Mesendoderm (in vitro differentiated cells): ENCODE results near the gene AMDHD1.

ENCODE experiments used
- DNase-seq: peaks from one replicate; pipeline ENCODE4 v3.0.0; 2013
- H2AK5ac ChIP-seq: 2 replicates; pipeline ENCODE4 v1.6.1; 2013; ENCODE audit warnings: low read length, inconsistent platforms
- H2BK120ac ChIP-seq: 2 replicates; pipeline ENCODE4 v1.6.1; 2013; ENCODE audit warnings: low read depth, mild to moderate bottlenecking, low read length, moderate library complexity, mixed read lengths
- H2BK15ac ChIP-seq: replicated peaks from 2 replicates; pipeline ENCODE4 v1.6.1; 2013; ENCODE audit warnings: low read depth, mild to moderate bottlenecking, moderate library complexity
- H2BK5ac ChIP-seq: 2 replicates; pipeline ENCODE4 v1.6.1; 2013; ENCODE audit warnings: low read length, inconsistent platforms
- H3K18ac ChIP-seq: 2 replicates; pipeline ENCODE4 v1.6.1; 2013; ENCODE audit warnings: mild to moderate bottlenecking, low read length, mixed read lengths
- H3K23ac ChIP-seq: one replicate; pipeline ENCODE4 v1.6.1; 2013; ENCODE audit warnings: low read length
- H3K27ac ChIP-seq: 2 replicates; pipeline ENCODE4 v1.5.1; 2013; ENCODE audit warnings: low read depth, mild to moderate bottlenecking, inconsistent platforms, low read length, moderate library complexity
- H3K27me3 ChIP-seq: 2 replicates; pipeline ENCODE4 v1.6.1; 2013; ENCODE audit warnings: low read length, control low read depth, mild to moderate bottlenecking, inconsistent platforms; ENCODE audit not compliant: insufficient read depth, poor library complexity
- H3K36me3 ChIP-seq: 2 replicates; pipeline ENCODE4 v1.6.1; 2013; ENCODE audit warnings: low read length, inconsistent platforms; ENCODE audit not compliant: control insufficient read depth, insufficient read depth
- H3K4ac ChIP-seq: one replicate; pipeline ENCODE4 v1.6.1; 2013; ENCODE audit warnings: low read depth, mild to moderate bottlenecking, low read length, moderate library complexity
- H3K4me1 ChIP-seq: 2 replicates; pipeline ENCODE4 v1.6.1; 2013; ENCODE audit warnings: low read depth, low read length, inconsistent platforms; ENCODE audit not compliant: control insufficient read depth
- H3K4me2 ChIP-seq: 2 replicates; pipeline ENCODE4 v1.6.1; 2013; ENCODE audit warnings: low read length
- H3K4me3 ChIP-seq: 2 replicates; pipeline ENCODE4 v1.5.1; 2013; ENCODE audit warnings: mild to moderate bottlenecking, low read length
- H3K56ac ChIP-seq: one replicate; pipeline ENCODE4 v1.6.1; 2013; ENCODE audit warnings: low read length
- H3K79me1 ChIP-seq: 2 replicates; pipeline ENCODE4 v1.6.1; 2013; ENCODE audit warnings: low read length, inconsistent platforms
- H3K79me2 ChIP-seq: 2 replicates; pipeline ENCODE4 v1.6.1; 2013; ENCODE audit warnings: mild to moderate bottlenecking, low read length; ENCODE audit not compliant: control insufficient read depth, insufficient read depth
- H3K9ac ChIP-seq: 2 replicates; pipeline ENCODE4 v1.6.1; 2013; ENCODE audit warnings: low read length, inconsistent platforms
- H4K5ac ChIP-seq: one replicate; pipeline ENCODE4 v1.6.1; 2013; ENCODE audit warnings: low read length
- H4K8ac ChIP-seq: one replicate; pipeline ENCODE4 v1.6.1; 2013; ENCODE audit warnings: low read depth, mild to moderate bottlenecking, control low read depth, low read length, moderate library complexity
- WGBS: extraction: QIAGEN DNeasy Blood & Tissue Kit; methylation state at CpG from one replicate; pipeline ENCODE4 v1.1.7; 2013; ENCODE audit warnings: low lambda C conversion rate, missing lambda C conversion rate; ENCODE audit not compliant: insufficient coverage; ENCODE audit errors: extremely low coverage; 5-methylcytosine and 5-hydroxymethylcytosine counted together

Gene AMDHD1

DNA sequence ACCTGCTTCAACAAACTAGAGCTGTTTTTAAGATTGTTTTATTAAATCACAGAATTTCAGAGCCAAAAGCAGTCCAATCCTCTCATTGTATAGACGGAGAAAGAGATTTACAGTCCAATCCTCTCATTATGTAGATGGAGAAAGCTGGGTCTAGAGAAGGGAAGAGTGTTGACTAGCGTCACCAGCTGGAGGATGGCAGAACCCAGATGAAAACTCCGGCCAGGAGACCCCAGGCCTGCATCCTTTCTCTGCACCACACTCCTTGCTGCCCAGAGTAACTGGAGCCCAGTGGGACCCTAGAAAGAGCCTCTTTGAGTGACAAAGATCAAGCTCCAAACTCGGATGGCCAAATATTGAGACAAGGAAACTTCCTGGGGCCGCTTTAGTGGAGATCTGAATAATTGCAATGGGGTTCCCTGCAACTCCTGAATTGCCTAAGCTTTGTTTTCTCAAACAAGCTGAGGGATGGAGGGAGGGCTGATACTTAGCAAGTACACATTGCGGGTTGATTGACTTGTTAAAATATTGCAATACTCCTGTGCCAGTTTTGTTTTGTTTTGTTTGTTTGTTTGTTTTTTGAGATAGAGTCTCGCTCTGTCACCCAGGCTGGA is 12.5 kb downstream of the AMDHD1 start:
- no CpG with 5 or more reads among the region's 7 CpGs for WGBS
- H3K4me2 ChIP-seq, result no peak overlapping the region
- H3K18ac ChIP-seq, result no peak overlapping the region
- no peaks in the 10 kb centered on the region for H3K79me1 ChIP-seq
- H3K4ac ChIP-seq, result no peak overlapping the region
- no peaks in the 10 kb centered on the region for H3K36me3 ChIP-seq
- no peak overlapping the region for H2BK120ac ChIP-seq
- no peak for DNase-seq
- no peaks in the 10 kb centered on the region for H3K4me1 ChIP-seq
- H3K56ac ChIP-seq, result no peak overlapping the region
- H3K9ac ChIP-seq, result no peak overlapping the region
- H4K8ac ChIP-seq, result no peak overlapping the region
- no peak overlapping the region for H2BK15ac ChIP-seq
- no peak overlapping the region for H3K4me3 ChIP-seq
- no peak overlapping the region for H3K23ac ChIP-seq
- H3K27me3 ChIP-seq, result no peaks in the 10 kb centered on the region
- H3K27ac ChIP-seq, result no peak overlapping the region
- H2BK5ac ChIP-seq, result no peak overlapping the region
- no peak overlapping the region for H4K5ac ChIP-seq
- no peak overlapping the region for H2AK5ac ChIP-seq
- no peaks in the 10 kb centered on the region for H3K79me2 ChIP-seq

DNA sequence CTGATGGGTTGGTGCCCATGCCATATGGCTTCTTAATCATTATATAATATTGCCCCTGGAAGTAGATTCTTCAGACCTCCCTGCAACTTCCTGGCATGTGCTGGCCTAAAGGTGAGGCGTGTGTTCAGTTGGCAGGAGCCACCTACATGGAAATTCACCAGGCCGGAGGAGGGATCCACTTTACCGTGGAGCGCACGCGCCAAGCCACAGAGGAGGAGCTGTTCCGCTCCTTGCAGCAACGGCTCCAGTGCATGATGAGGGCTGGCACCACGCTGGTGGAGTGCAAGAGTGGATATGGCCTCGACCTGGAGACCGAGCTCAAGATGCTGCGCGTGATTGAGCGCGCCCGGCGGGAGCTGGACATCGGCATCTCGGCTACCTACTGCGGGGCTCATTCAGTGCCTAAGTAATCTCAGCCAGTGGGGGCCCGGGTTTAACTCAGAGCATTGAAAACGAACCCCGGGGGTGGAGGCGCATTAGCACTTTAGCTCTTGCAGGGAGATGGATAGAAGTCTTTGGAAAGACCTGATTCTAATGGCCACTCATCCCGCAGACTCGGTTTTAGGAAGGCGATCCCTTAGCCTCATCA is 13.5 kb downstream of the AMDHD1 start:
- Histone ChIP-seq H3K9ac (no peak overlapping the region), H3K4me3 (no peak overlapping the region), H3K27me3 (no peaks in the 10 kb centered on the region), H2BK15ac (no peak overlapping the region), H2AK5ac (no peak overlapping the region), H3K27ac (no peak overlapping the region), H2BK5ac (no peak overlapping the region), H4K5ac (no peak overlapping the region), H2BK120ac (no peak overlapping the region), H3K4ac (no peak overlapping the region), H3K79me1 (no peaks in the 10 kb centered on the region), H3K56ac (no peak overlapping the region), H4K8ac (no peak overlapping the region), H3K4me2 (no peak overlapping the region), H3K79me2 (no peaks in the 10 kb centered on the region), H3K18ac (no peak overlapping the region), H3K36me3 (no peaks in the 10 kb centered on the region), H3K4me1 (no peaks in the 10 kb centered on the region), H3K23ac (no peak overlapping the region)
- WGBS, result no CpG with 5 or more reads among the region's 27 CpGs
- DNase-seq, result no peak

DNA sequence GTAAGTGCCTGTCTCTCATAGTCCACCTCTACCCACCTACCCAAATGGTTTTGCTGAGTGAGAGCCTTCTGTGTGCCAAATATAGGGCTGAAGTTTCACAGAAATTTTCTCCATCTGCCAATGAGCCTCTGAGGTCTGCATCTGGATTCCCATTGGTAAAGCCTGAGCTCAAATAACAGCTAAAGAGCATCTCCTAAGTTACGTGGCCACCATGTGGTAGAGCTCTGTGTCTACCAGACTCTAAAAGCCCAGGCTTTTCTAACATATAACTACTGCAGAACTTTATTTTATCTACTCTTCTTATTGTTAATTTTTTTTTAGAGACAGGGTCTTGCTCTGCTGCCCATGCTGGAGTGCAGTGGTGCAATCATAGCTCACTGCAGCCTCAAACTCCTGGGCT is 16.0 kb downstream of the AMDHD1 start:
- WGBS, result no CpG with 5 or more reads among the region's 1 CpG
- Histone ChIP-seq H3K36me3 (no peaks in the 10 kb centered on the region), H4K8ac (no peak overlapping the region)

DNA sequence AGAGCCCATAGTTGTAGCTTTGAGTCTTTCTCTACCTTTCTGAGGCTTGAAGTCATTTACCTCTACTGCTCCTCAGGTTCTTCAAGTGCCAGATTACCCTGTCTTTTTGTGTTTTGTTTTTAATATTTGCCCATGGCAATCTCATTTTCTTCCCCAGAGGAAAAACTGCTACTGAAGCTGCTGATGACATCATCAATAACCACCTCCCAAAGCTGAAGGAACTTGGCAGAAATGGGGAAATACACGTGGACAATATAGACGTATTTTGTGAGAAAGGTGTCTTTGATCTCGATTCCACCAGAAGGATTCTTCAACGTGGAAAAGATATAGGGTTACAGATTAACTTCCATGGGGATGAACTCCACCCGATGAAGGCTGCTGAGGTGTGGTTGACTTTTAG is 17.1 kb downstream of the AMDHD1 start:
- no peaks in the 10 kb centered on the region for H3K79me2 ChIP-seq
- H3K4ac ChIP-seq, result no peak overlapping the region
- no peaks in the 10 kb centered on the region for H3K27me3 ChIP-seq
- H3K4me1 ChIP-seq, result no peaks in the 10 kb centered on the region
- H3K23ac ChIP-seq, result no peak overlapping the region
- no peaks in the 10 kb centered on the region for H3K79me1 ChIP-seq
- H3K36me3 ChIP-seq, result no peaks in the 10 kb centered on the region
- H3K4me3 ChIP-seq, result no peak overlapping the region
- H2BK120ac ChIP-seq, result no peak overlapping the region
- H3K4me2 ChIP-seq, result no peak overlapping the region
- H3K18ac ChIP-seq, result no peak overlapping the region
- WGBS, result no CpG with 5 or more reads among the region's 5 CpGs
- H4K8ac ChIP-seq, result no peak overlapping the region
- no peak for DNase-seq
- no peak overlapping the region for H4K5ac ChIP-seq
- H2BK5ac ChIP-seq, result no peak overlapping the region
- no peak overlapping the region for H2BK15ac ChIP-seq
- no peak overlapping the region for H3K27ac ChIP-seq
- no peak overlapping the region for H3K56ac ChIP-seq
- H3K9ac ChIP-seq, result no peak overlapping the region
- no peak overlapping the region for H2AK5ac ChIP-seq

More for the DNA sequence above, 16.0 kb downstream of the AMDHD1 start:
- Histone ChIP-seq H2BK15ac (no peak overlapping the region), H3K56ac (no peak overlapping the region), H3K27me3 (no peaks in the 10 kb centered on the region), H3K18ac (no peak overlapping the region), H3K79me1 (no peaks in the 10 kb centered on the region), H3K9ac (no peak overlapping the region), H3K79me2 (no peaks in the 10 kb centered on the region), H3K4ac (no peak overlapping the region), H3K23ac (no peak overlapping the region), H3K4me3 (no peak overlapping the region), H3K4me2 (no peak overlapping the region), H3K4me1 (no peaks in the 10 kb centered on the region), H2AK5ac (no peak overlapping the region), H3K27ac (no peak overlapping the region), H4K5ac (no peak overlapping the region), H2BK120ac (no peak overlapping the region), H2BK5ac (no peak overlapping the region)
- peak; percentile 54 for DNase-seq

DNA sequence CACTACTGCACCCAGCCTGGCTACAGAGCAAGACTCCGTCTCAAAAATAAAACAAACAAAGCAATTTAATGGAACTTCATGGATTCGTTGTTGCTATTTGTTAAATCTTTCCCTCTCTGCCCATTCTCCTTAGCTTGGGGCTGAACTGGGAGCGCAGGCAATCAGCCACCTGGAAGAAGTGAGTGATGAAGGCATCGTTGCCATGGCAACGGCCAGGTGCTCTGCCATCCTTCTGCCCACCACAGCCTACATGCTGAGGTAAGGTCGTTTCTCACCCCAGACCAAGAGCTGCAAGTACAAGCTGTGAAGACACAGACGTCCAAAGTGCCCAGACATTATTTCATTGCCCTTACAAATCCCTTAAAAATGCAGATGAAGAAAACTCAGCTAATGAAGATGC is 19.1 kb downstream of the AMDHD1 start:
- no peak overlapping the region for H3K56ac ChIP-seq
- no peak overlapping the region for H3K18ac ChIP-seq
- no peak overlapping the region for H3K27ac ChIP-seq
- H3K23ac ChIP-seq, result no peak overlapping the region
- no peak overlapping the region for H3K4me3 ChIP-seq
- no peaks in the 10 kb centered on the region for H3K79me2 ChIP-seq
- DNase-seq, result no peak
- no peak overlapping the region for H2AK5ac ChIP-seq
- no peak overlapping the region for H2BK5ac ChIP-seq
- no peak overlapping the region for H4K5ac ChIP-seq
- no peak overlapping the region for H2BK15ac ChIP-seq
- H3K4me1 ChIP-seq, result no peaks in the 10 kb centered on the region
- no peak overlapping the region for H3K4me2 ChIP-seq
- no CpG with 5 or more reads among the region's 7 CpGs for WGBS
- no peak overlapping the region for H3K4ac ChIP-seq
- H3K79me1 ChIP-seq, result no peaks in the 10 kb centered on the region
- H4K8ac ChIP-seq, result no peak overlapping the region
- H2BK120ac ChIP-seq, result no peak overlapping the region
- no peaks in the 10 kb centered on the region for H3K27me3 ChIP-seq
- no peaks in the 10 kb centered on the region for H3K36me3 ChIP-seq
- no peak overlapping the region for H3K9ac ChIP-seq

DNA sequence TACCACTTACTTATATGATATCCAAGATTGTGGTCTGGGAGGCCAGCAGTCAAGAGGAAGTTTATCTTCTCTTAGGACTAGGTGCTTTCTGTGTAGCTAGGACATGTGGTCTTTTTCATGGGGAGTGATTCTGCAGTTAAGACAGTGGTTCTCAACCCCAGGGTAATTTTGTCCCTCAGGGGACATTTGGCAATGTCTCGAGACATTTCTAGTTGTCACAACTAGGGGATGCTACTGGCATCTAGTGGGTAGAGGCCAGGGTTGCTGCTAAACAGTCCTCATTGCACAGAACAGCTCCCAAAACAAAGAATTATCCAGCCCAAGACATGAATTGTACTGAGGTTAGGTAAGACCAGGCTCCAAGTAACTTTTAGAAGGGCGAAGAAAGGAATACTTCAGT is 20.0 kb downstream of the AMDHD1 start:
- H3K27me3 ChIP-seq, result no peaks in the 10 kb centered on the region
- H3K9ac ChIP-seq, result no peak overlapping the region
- no peaks in the 10 kb centered on the region for H3K79me2 ChIP-seq
- no peaks in the 10 kb centered on the region for H3K79me1 ChIP-seq
- H3K23ac ChIP-seq, result no peak overlapping the region
- no peak overlapping the region for H2BK15ac ChIP-seq
- H3K4me1 ChIP-seq, result no peaks in the 10 kb centered on the region
- H2BK5ac ChIP-seq, result no peak overlapping the region
- no peak overlapping the region for H3K27ac ChIP-seq
- peak; percentile 67 for DNase-seq
- no peak overlapping the region for H3K4ac ChIP-seq
- no peaks in the 10 kb centered on the region for H3K36me3 ChIP-seq
- no CpG with 5 or more reads among the region's 2 CpGs for WGBS
- H3K4me2 ChIP-seq, result no peak overlapping the region
- H3K4me3 ChIP-seq, result no peak overlapping the region
- no peak overlapping the region for H2AK5ac ChIP-seq
- no peak overlapping the region for H4K5ac ChIP-seq
- no peak overlapping the region for H3K18ac ChIP-seq
- no peak overlapping the region for H3K56ac ChIP-seq
- no peak overlapping the region for H2BK120ac ChIP-seq
- no peak overlapping the region for H4K8ac ChIP-seq
